HUES6 (cell line): Measurements from ENCODE around the gene OLR1.

ENCODE experiments used
- H3K27ac ChIP-seq: 2 replicates; pipeline ENCODE4 v1.7.0; 2013; ENCODE audit warnings: low read depth, mild to moderate bottlenecking, low read length, inconsistent platforms
- H3K27me3 ChIP-seq: 2 replicates; pipeline ENCODE4 v1.6.1; 2013; ENCODE audit warnings: low read length; ENCODE audit not compliant: control insufficient read depth, insufficient read depth
- H3K36me3 ChIP-seq: 2 replicates; pipeline ENCODE4 v1.6.1; 2013; ENCODE audit warnings: low read length; ENCODE audit not compliant: control insufficient read depth, insufficient read depth
- H3K4me1 ChIP-seq: 2 replicates; pipeline ENCODE4 v1.6.1; 2013; ENCODE audit warnings: low read length; ENCODE audit not compliant: control insufficient read depth, insufficient read depth
- H3K4me3 ChIP-seq: 2 replicates; pipeline ENCODE4 v1.5.1; 2013; ENCODE audit warnings: low read depth, low read length
- H3K9ac ChIP-seq: one replicate; pipeline ENCODE4 v1.6.1; 2013; ENCODE audit warnings: mild to moderate bottlenecking, low read length
- H3K9me3 ChIP-seq: 2 replicates; pipeline ENCODE4 v1.6.1; 2013; ENCODE audit warnings: low read depth, low read length; ENCODE audit not compliant: control insufficient read depth, insufficient read depth

OLR1 gene

GRCh38 chr12:10170216-10170615 is 1.7 kb downstream of the OLR1 start:
- H3K9ac ChIP-seq, result no peak overlapping the region
- H3K4me3 ChIP-seq, result no peak overlapping the region
- no peak overlapping the region for H3K27ac ChIP-seq
- H3K27me3 ChIP-seq, result no peaks in the 10 kb centered on the region
- H3K4me1 ChIP-seq, result no peaks in the 10 kb centered on the region
- no peaks in the 10 kb centered on the region for H3K9me3 ChIP-seq
- no peaks in the 10 kb centered on the region for H3K36me3 ChIP-seq

GRCh38 chr12:10169104-10169503 is 2.8 kb downstream of the OLR1 start:
- Histone ChIP-seq H3K9ac (no peak overlapping the region), H3K36me3 (no peaks in the 10 kb centered on the region), H3K27me3 (no peaks in the 10 kb centered on the region), H3K27ac (no peak overlapping the region), H3K9me3 (no peaks in the 10 kb centered on the region), H3K4me3 (no peak overlapping the region), H3K4me1 (no peaks in the 10 kb centered on the region)

- no peaks in the 10 kb centered on the region for H3K27me3 ChIP-seq
- H3K9me3 ChIP-seq, result no peaks in the 10 kb centered on the region
- H3K4me3 ChIP-seq, result no peak overlapping the region
- no peaks in the 10 kb centered on the region for H3K36me3 ChIP-seq
- no peak overlapping the region for H3K9ac ChIP-seq
- no peak overlapping the region for H3K27ac ChIP-seq
- H3K4me1 ChIP-seq, result no peaks in the 10 kb centered on the region
Observed at GRCh38 chr12:10167599-10167998, 4.3 kb downstream of the OLR1 start.

- no peak overlapping the region for H3K9ac ChIP-seq
- no peaks in the 10 kb centered on the region for H3K27me3 ChIP-seq
- H3K9me3 ChIP-seq, result no peaks in the 10 kb centered on the region
- H3K4me3 ChIP-seq, result no peak overlapping the region
- no peak overlapping the region for H3K27ac ChIP-seq
- no peaks in the 10 kb centered on the region for H3K4me1 ChIP-seq
- no peaks in the 10 kb centered on the region for H3K36me3 ChIP-seq
Observed at GRCh38 chr12:10165421-10165820, 6.5 kb downstream of the OLR1 start.

GRCh38 chr12:10163084-10163483 is 8.8 kb downstream of the OLR1 start:
- no peak overlapping the region for H3K4me3 ChIP-seq
- H3K36me3 ChIP-seq, result no peaks in the 10 kb centered on the region
- no peak overlapping the region for H3K27ac ChIP-seq
- no peak overlapping the region for H3K9ac ChIP-seq
- no peaks in the 10 kb centered on the region for H3K4me1 ChIP-seq
- H3K9me3 ChIP-seq, result no peaks in the 10 kb centered on the region
- no peaks in the 10 kb centered on the region for H3K27me3 ChIP-seq

- Histone ChIP-seq H3K27ac (no peak overlapping the region), H3K4me1 (no peaks in the 10 kb centered on the region), H3K36me3 (no peaks in the 10 kb centered on the region), H3K27me3 (no peaks in the 10 kb centered on the region), H3K9ac (no peak overlapping the region), H3K4me3 (no peak overlapping the region), H3K9me3 (no peaks in the 10 kb centered on the region)
Observed at GRCh38 chr12:10160617-10161385, 11.1 kb downstream of the OLR1 start.

GRCh38 chr12:10159280-10159679 is 12.7 kb downstream of the OLR1 start:
- no peak overlapping the region for H3K4me3 ChIP-seq
- H3K9me3 ChIP-seq, result no peaks in the 10 kb centered on the region
- H3K27ac ChIP-seq, result no peak overlapping the region
- H3K4me1 ChIP-seq, result peaks cover under 1% of the 10 kb centered on the region; the same call in 1 of the 2 replicates
- no peaks in the 10 kb centered on the region for H3K36me3 ChIP-seq
- H3K27me3 ChIP-seq, result no peaks in the 10 kb centered on the region
- H3K9ac ChIP-seq, result no peak overlapping the region

GRCh38 chr12:10158406-10158805 is 13.5 kb downstream of the OLR1 start:
- no peak overlapping the region for H3K9ac ChIP-seq
- H3K4me3 ChIP-seq, result no peak overlapping the region
- H3K4me1 ChIP-seq, result peaks cover 6% of the 10 kb centered on the region
- H3K9me3 ChIP-seq, result no peaks in the 10 kb centered on the region
- H3K36me3 ChIP-seq, result no peaks in the 10 kb centered on the region
- H3K27ac ChIP-seq, result no peak overlapping the region
- H3K27me3 ChIP-seq, result no peaks in the 10 kb centered on the region

- Histone ChIP-seq H3K36me3 (no peaks in the 10 kb centered on the region), H3K9ac (no peak overlapping the region)
Observed at GRCh38 chr12:10155966-10156365, 16.0 kb downstream of the OLR1 start.

GRCh38 chr12:10154145-10154496 is 17.8 kb downstream of the OLR1 start:
- Histone ChIP-seq H3K9me3 (no peaks in the 10 kb centered on the region), H3K27ac (no peak overlapping the region; the same call in 1 of the 2 replicates), H3K36me3 (no peaks in the 10 kb centered on the region), H3K4me1 (peaks cover 6% of the 10 kb centered on the region), H3K27me3 (no peaks in the 10 kb centered on the region), H3K4me3 (peak overlapping the region; percentile 61), H3K9ac (peak overlapping the region; percentile 72)

More at GRCh38 chr12:10155966-10156365, 16.0 kb downstream of the OLR1 start:
- Histone ChIP-seq H3K4me3 (no peak overlapping the region), H3K9me3 (no peaks in the 10 kb centered on the region), H3K27me3 (no peaks in the 10 kb centered on the region), H3K27ac (no peak overlapping the region), H3K4me1 (peaks cover 6% of the 10 kb centered on the region)

GRCh38 chr12:10153271-10154144 is 18.4 kb downstream of the OLR1 start:
- Histone ChIP-seq H3K36me3 (no peaks in the 10 kb centered on the region), H3K4me3 (peak overlapping the region; percentile 61), H3K4me1 (peaks cover 6% of the 10 kb centered on the region), H3K9me3 (no peaks in the 10 kb centered on the region), H3K27me3 (no peaks in the 10 kb centered on the region), H3K9ac (peak overlapping the region; percentile 72), H3K27ac (peak overlapping the region; percentile 4; the same call in 1 of the 2 replicates)
